Endothelial cell of umbilical vein (primary cell): ENCODE results near the gene DTL. TPM values are rescaled to one million over a fixed set of nuclear protein-coding genes. Genes with fewer than 3 reads are reported as not detected.
"Not testable (repeated sequence)": the region's sequence is repeated elsewhere in the genome, so short reads cannot be mapped to it uniquely, and the experiment has no call there.

Experiments used
- BruUV-seq: library from RNA; stranded (reverse); fragments of 400-500 nt; replicated peaks from 2 replicates; lab custom pipeline; 2021; lab: Mats Ljungman, UMichigan
- CTCF ChIA-PET: fragments of 300-600, 350-600 bp; sonication (Branson Sonifier 250); formaldehyde crosslinking; loops from one replicate; lab custom pipeline; 2021; ENCODE audit warnings: antibody characterized with exemption, inconsistent platforms; lab: Charles Lee
- POLR2A ChIA-PET: fragments of 300-600, 350-600 bp; sonication (Branson Sonifier 250); formaldehyde crosslinking; loops from one replicate; lab custom pipeline; 2021; ENCODE audit warnings: antibody characterized with exemption, inconsistent platforms; lab: Charles Lee
- DNase-seq: peaks from one replicate; pipeline ENCODE4 v3.0.0-alpha.2; 2011; ENCODE audit warnings: low read depth, low spot score
- FAIRE-seq: peaks from 2 replicates; lab custom pipeline; 2011; peaks lifted over from hg19 to GRCh38; lab: Jason Lieb, UNC
- H2AFZ ChIP-seq: 2 replicates; pipeline ENCODE4 v1.6.0; 2012; ENCODE audit warnings: low read depth, low read length, control low read depth, inconsistent platforms
- H3K27ac ChIP-seq: 2 replicates; pipeline ENCODE4 v1.5.1; 2011; ENCODE audit warnings: low read depth, mild to moderate bottlenecking, control low read depth, low read length, moderate library complexity; ENCODE audit not compliant: insufficient read depth
- H3K27me3 ChIP-seq, 2 experiments: 2 replicates each; pipeline versions ENCODE4 v1.6.0 to v1.6.1; 2011; ENCODE audit warnings: low read length in 2 of 2, mixed read lengths in 1 of 2; ENCODE audit not compliant: control insufficient read depth in 2 of 2, insufficient read depth in 2 of 2
- H3K36me3 ChIP-seq, 2 experiments: 2 replicates in 1 of 2; 3 replicates in 1 of 2; pipeline ENCODE4 v1.5.1; 2011; ENCODE audit warnings: low read length in 2 of 2, mild to moderate bottlenecking in 1 of 2, moderate library complexity in 1 of 2; ENCODE audit not compliant: control insufficient read depth in 2 of 2, insufficient read depth in 2 of 2; ENCODE audit errors: extremely low read depth in 1 of 2
- H3K4me1 ChIP-seq: 3 replicates; pipeline ENCODE4 v1.5.1; 2011; ENCODE audit warnings: mild to moderate bottlenecking, low read length; ENCODE audit not compliant: control insufficient read depth, insufficient read depth; ENCODE audit errors: extremely low read depth
- H3K4me2 ChIP-seq: 2 replicates; pipeline ENCODE4 v1.6.1; 2011; ENCODE audit warnings: low read length, control low read depth, mixed read lengths; ENCODE audit not compliant: insufficient read depth
- H3K4me3 ChIP-seq, 3 experiments: fragments of 200-600 bp in 1 of 3; sonication (generic), shearing (Covaris generic) in 1 of 3; replicated peaks in 1 of 3; 2 replicates each; pipeline ENCODE4 v1.5.1; 2011 to 2016; ENCODE audit warnings: control low read depth in 3 of 3, low read length in 3 of 3, mild to moderate bottlenecking in 2 of 3, inconsistent platforms in 1 of 3, low read depth in 1 of 3, moderate library complexity in 1 of 3; ENCODE audit not compliant: insufficient read depth in 1 of 3
- H3K79me2 ChIP-seq: 2 replicates; pipeline ENCODE4 v1.6.0; 2012; ENCODE audit warnings: low read length, inconsistent platforms; ENCODE audit not compliant: control insufficient read depth, insufficient read depth
- H3K9ac ChIP-seq: replicated peaks from 2 replicates; pipeline ENCODE3; 2011; ENCODE audit warnings: low read length, control low read depth; ENCODE audit not compliant: insufficient read depth; ENCODE audit errors: extremely low read depth
- H3K9me1 ChIP-seq: replicated peaks from 3 replicates; pipeline ENCODE4 v1.6.0; 2011; ENCODE audit warnings: mild to moderate bottlenecking, low read length; ENCODE audit not compliant: control insufficient read depth, insufficient read depth; ENCODE audit errors: extremely low read depth
- H3K9me3 ChIP-seq: replicated peaks from 2 replicates; pipeline ENCODE4 v1.5.1; 2012; ENCODE audit warnings: low read length, inconsistent platforms; ENCODE audit not compliant: control insufficient read depth, insufficient read depth
- H4K20me1 ChIP-seq: replicated peaks from 2 replicates; pipeline ENCODE3; 2011; ENCODE audit warnings: mild to moderate bottlenecking, low read length; ENCODE audit not compliant: control insufficient read depth, insufficient read depth; ENCODE audit errors: extremely low read depth
- EZH2 ChIP-seq: IDR thresholded peaks from 2 replicates; pipeline ENCODE4 v1.6.1; 2012; ENCODE audit warnings: borderline replicate concordance, low read depth, mild to moderate bottlenecking, moderate library complexity, low read length, inconsistent platforms; ENCODE audit not compliant: severe bottlenecking
- MYC ChIP-seq: IDR thresholded peaks from one replicate; pipeline ENCODE4 v1.6.1; 2011; ENCODE audit warnings: mild to moderate bottlenecking, low read depth, low read length
- dilution Hi-C: fragments of 300-500 bp; cut with MboI; formaldehyde crosslinking; loops from one replicate; pipeline ENCODE4 v1.15.0; 2019; ENCODE audit warnings: low sequenced_read_pairs; ENCODE audit not compliant: extremely low pct_ligation_motif_present
- intact Hi-C: fragments of 100-400 bp; cut with micrococcal nuclease; formaldehyde crosslinking; loops from one replicate; pipeline ENCODE4 v1.10.0; 2022
- polyA plus RNA-seq, 4 experiments: library from polyadenylated mRNA; depleted of rRNA in 3 of 4; stranded (reverse) in 3 of 4; unstranded in 1 of 4; fragments of >200 nt; gene quantifications; 2 replicates each; pipeline versions ENCODE4 v1.2.1 to v1.2.3, GENCODE V29; 2011 to 2012; ENCODE audit warnings: missing spikeins in 1 of 4
- total RNA-seq: library from RNA; stranded (reverse); gene quantifications from 2 replicates; pipeline ENCODE4 v1.2.3, GENCODE V29; 2021
- TF ChIP-seq, protein P1 (sequence below): IDR thresholded peaks from 2 replicates; pipeline ENCODE4 v1.6.1; 2011; ENCODE audit not compliant: insufficient read depth, insufficient read length

Gene DTL
- total and polyA plus RNA-seq, 2 donors (not counting 3 experiments of a cell fraction or from before 2014, with no cell fraction given), result 11.2 to 26.5 TPM

DNA sequence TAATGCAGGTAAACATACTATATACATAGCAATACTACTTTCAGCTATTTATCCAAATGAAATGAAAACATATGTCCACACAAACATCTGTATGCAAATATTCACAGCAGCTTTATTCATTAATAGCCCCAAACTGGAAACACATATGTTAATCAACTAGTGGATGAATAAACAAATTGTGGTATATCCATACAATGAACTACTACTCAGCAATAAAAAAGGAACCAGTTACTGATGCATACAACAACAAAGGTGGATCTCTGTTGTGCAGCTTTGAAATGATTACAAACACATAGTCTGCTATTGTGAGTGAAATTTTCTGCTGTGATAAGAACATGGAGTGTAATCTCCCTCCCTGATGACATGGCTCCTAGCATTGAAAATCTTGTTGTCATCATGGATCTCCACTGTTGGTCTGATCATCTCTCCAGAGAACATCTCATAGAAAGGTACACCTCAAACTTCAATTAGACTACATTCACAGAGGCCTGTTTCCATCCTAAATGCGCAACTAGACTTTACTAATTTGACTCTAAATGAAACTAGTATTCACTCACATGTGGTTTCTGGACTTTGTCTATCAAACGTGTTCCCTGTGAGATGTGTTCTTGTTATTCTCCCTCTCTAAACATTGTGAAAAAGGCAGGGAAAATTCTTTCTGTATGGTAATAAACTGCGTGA is 10.9 kb upstream of the DTL start:
- no peak overlapping the region for H3K9ac ChIP-seq
- no TSS peak for BruUV-seq
- ChIA-PET POLR2A (no interaction called here), CTCF (interaction anchor here (1.2 kb wide), 1 partner anchor 11 kb away, joined by 4 read pairs; the partner anchor contains the start of genes DTL and INTS7)
- TF ChIP-seq, protein P1, sequence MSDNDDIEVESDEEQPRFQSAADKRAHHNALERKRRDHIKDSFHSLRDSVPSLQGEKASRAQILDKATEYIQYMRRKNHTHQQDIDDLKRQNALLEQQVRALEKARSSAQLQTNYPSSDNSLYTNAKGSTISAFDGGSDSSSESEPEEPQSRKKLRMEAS, result no peak
- no peak for TF ChIP-seq EZH2
- no peak for TF ChIP-seq MYC
- no peak overlapping the region for H3K4me2 ChIP-seq
- H3K9me1 ChIP-seq, result no peaks in the 10 kb centered on the region
- no peaks in the 10 kb centered on the region for H3K4me1 ChIP-seq
- no peaks in the 10 kb centered on the region for H3K27me3 ChIP-seq
- no peaks in the 10 kb centered on the region for H3K36me3 ChIP-seq
- no peak for FAIRE-seq
- peaks cover 62% of the 10 kb centered on the region for H3K79me2 ChIP-seq
- no peak for DNase-seq
- H3K27ac ChIP-seq, result no peak overlapping the region
- dilution Hi-C loops, result no loop called here
- H3K9me3 ChIP-seq, result no peaks in the 10 kb centered on the region
- no peak overlapping the region for H3K4me3 ChIP-seq
- intact Hi-C loops, result no loop called here
- no peak overlapping the region for H2AFZ ChIP-seq
- peaks cover 3% of the 10 kb centered on the region for H4K20me1 ChIP-seq

- dilution Hi-C loops, result not testable (repeated sequence)
- CTCF ChIA-PET, result interaction anchor here (1.1 to 1.7 kb wide), 3 partner anchors 15 to 347 kb away, joined by 3 to 5 read pairs (median 3); no protein-coding TSS in a partner anchor
Observed at GRCh38 chr1:212027727-212028126, 7.8 kb upstream of the DTL start.

More at GRCh38 chr1:212027727-212028126, 7.8 kb upstream of the DTL start:
- intact Hi-C loops, FAIRE-seq, H3K27ac ChIP-seq, H3K36me3 ChIP-seq, DNase-seq, BruUV-seq, H2AFZ ChIP-seq, H3K9me3 ChIP-seq, H3K9me1 ChIP-seq, H4K20me1 ChIP-seq, H3K9ac ChIP-seq, H3K4me3 ChIP-seq, H3K27me3 ChIP-seq, POLR2A ChIA-PET, H3K4me2 ChIP-seq: not testable (repeated sequence)
- Histone ChIP-seq H3K79me2 (peaks cover 78% of the 10 kb centered on the region), H3K4me1 (peaks cover 15% of the 10 kb centered on the region)
